ENCODE results near the gene FSTL4. TPM values are rescaled to one million over a fixed set of nuclear protein-coding genes. Genes with fewer than 3 reads are reported as not detected.

Gene FSTL4
- total and polyA plus RNA-seq, 2 experiments from 2014 or later: 1.4 to 2.8 TPM

GRCh38 chr5:133377736-133378135 lies 234.6 kb downstream of the FSTL4 start (continued):
- TF ChIP-seq REST (IDR thresholded peaks at IDR 0.05; ENCODE audit: unreplicated experiment) (no peak), POLR2AphosphoS5 (IDR thresholded peaks at IDR 0.05; ENCODE audit: low read depth) (no peak)

GRCh38 chr5:133376986-133377385 lies 235.4 kb downstream of the FSTL4 start:
- H3K36me3 Mint-ChIP-seq (ENCODE audit: low read depth): peaks cover 11% of the 10 kb centered on the region; the same call in 2 of the 3 replicates
- Histone ChIP-seq H3K27ac (ENCODE audit: low read depth) (no peak overlapping the region), H3K4me3 (no peak overlapping the region), H3K36me3 (ENCODE audit: insufficient read depth) (0 out of 2 replicates have a peak, but pooled peaks cover 2% of the 10 kb centered on the region), H3K4me1 (ENCODE audit: insufficient read depth) (no peaks in the 10 kb centered on the region), H3K79me2 (replicated peaks; ENCODE audit: insufficient read depth) (no peaks in the 10 kb centered on the region), H3K4me2 (no peak overlapping the region), H3F3A (replicated peaks; ENCODE audit: low read depth) (no peaks in the 10 kb centered on the region), H4K20me1 (replicated peaks; ENCODE audit: insufficient read depth) (no peaks in the 10 kb centered on the region), H2AFZ (no peak overlapping the region), H3K9me2 (ENCODE audit: insufficient read depth) (peaks cover 5% of the 10 kb centered on the region; the same call in 1 of the 2 replicates), H3K27me3 (ENCODE audit: insufficient read depth) (no peaks in the 10 kb centered on the region)
- no peaks in the 10 kb centered on the region for H3K27me3 Mint-ChIP-seq (ENCODE audit: insufficient read depth, low read depth, poor library complexity)
- no peak overlapping the region for H3K27ac Mint-ChIP-seq
- H3K4me3 Mint-ChIP-seq: no peak overlapping the region
- DNase-seq (ENCODE audit: low spot score) (no peak), ATAC-seq (no peak)
- peaks cover 35% of the 10 kb centered on the region for H3K9me3 Mint-ChIP-seq
- TF ChIP-seq REST (IDR thresholded peaks at IDR 0.05; ENCODE audit: unreplicated experiment) (no peak), CREB1 (CRISPR knock-in tag; IDR thresholded peaks at IDR 0.05; ENCODE audit: low read depth) (no peak), EZH2 (IDR thresholded peaks at IDR 0.05; ENCODE audit: low read depth, unreplicated experiment) (no peak)
- H3K4me1 Mint-ChIP-seq: peaks cover 6% of the 10 kb centered on the region; the same call in 2 of the 3 replicates
